ENCODE data around the gene CPSF4L. TPM values are rescaled to one million over a fixed set of nuclear protein-coding genes. Genes with fewer than 3 reads are reported as not detected.

Gene CPSF4L
- polyA plus RNA-seq, 3 donors, result not detected

DNA sequence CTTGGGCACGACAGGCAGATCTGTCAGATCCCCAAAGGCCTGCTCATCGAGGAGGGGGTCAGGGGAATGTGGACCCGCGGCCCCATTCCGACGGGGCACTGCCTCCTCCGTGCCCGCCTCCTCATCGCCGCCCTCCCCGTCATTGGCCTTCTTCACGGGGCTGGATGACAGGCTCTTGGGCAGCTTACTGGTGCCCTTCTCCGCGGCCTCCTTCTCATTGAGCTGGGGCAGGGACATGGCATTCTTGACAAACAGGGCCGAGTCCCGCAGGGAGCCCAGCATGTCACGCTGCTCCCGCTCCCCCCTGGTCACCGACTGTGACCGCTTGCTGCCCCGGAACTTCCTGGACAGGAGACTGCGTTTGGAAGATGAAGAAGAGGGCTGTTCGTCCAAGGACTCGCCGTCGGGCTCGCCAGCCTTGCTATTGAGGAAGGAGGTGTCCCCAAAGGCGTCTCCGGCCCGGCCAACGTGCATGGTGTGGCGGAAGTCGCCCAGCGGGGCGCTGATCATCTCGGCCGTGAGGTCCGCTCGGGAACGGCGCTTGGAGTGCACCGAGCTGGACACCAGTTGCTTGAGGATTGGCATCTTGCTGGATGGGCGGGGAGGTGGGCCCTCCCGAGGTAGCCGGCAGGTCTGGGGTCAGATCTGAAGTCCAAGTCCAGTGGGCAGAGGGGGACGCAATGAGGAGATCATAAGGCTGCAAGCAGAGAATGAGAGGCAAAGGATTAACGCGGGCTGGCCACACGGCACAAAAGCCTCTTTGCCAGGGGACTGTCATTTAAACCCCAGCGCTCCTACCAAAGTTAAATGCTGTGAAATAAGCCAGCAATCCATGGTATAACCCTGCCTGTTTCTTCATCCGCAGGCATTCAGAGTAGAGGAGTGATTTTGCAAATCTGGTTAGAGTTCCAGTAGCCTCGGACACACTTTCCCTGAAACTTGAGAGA, 24.5 kb upstream of the CPSF4L start:
- Mint-ChIP-seq H3K27me3 (ENCODE audit: low read depth in 3 of 3) (peaks cover 0 to 4% (median 3%) of the 10 kb centered on the region in 3 donors), H3K9me3 (no peaks in the 10 kb centered on the region), H3K4me1 (peaks cover 35% of the 10 kb centered on the region), H3K4me3 (no peak overlapping the region), H3K36me3 (peaks cover 23 to 44% of the 10 kb centered on the region in 2 donors), H3K27ac (peak overlapping the region in 1 of 7 donors; percentile 10)
- no peaks in the 10 kb centered on the region for H3K27me3 ChIP-seq (ENCODE audit: control insufficient read depth in 2 of 2, insufficient read depth in 2 of 2, low read length in 2 of 2)
- H4K20me1 ChIP-seq (ENCODE audit: insufficient read depth, low read length), result peaks cover 13% of the 10 kb centered on the region
- TF ChIP-seq CTCF (IDR thresholded peaks at IDR 0.05), result no peak
- H3K4me1 ChIP-seq (ENCODE audit: control insufficient read depth in 1 of 2, insufficient read depth in 2 of 2, low read length in 2 of 2), result peaks cover 22 to 25% of the 10 kb centered on the region in 2 donors
- WGBS (ENCODE audit: insufficient coverage), result 98% methylated on average over 51 of the region's 52 CpGs
- H2AFZ ChIP-seq (ENCODE audit: insufficient read depth, low read depth, low read length, poor library complexity, severe bottlenecking), result no peak overlapping the region
- intact Hi-C loops (cut with micrococcal nuclease), result no loop called here
- H3K79me2 ChIP-seq (ENCODE audit: insufficient read depth, low read length), result peaks cover 25% of the 10 kb centered on the region
- peaks cover 10 to 23% of the 10 kb centered on the region in 2 donors for H3K36me3 ChIP-seq (replicated peaks in 1 of 2; ENCODE audit: control insufficient read depth in 1 of 2, insufficient read depth in 2 of 2, low read length in 2 of 2)
- H3K27ac ChIP-seq (ENCODE audit: low read depth in 1 of 2, low read length in 2 of 2), result no peak overlapping the region
- H3K9ac ChIP-seq (ENCODE audit: insufficient read depth, low read length, poor library complexity, severe bottlenecking), result no peak overlapping the region
- H3K4me3 ChIP-seq (replicated peaks in 1 of 3; ENCODE audit: low read depth in 2 of 3, low read length in 3 of 3), result no peak overlapping the region
- H3K9me3 ChIP-seq (replicated peaks in 1 of 2; ENCODE audit: control insufficient read depth in 1 of 2, insufficient read depth in 1 of 2, low read length in 2 of 2), result no peaks in the 10 kb centered on the region
- H3K4me2 ChIP-seq (replicated peaks; ENCODE audit: extremely low read depth, low read length, poor library complexity, severe bottlenecking), result no peak overlapping the region
- no peak for DNase-seq

DNA sequence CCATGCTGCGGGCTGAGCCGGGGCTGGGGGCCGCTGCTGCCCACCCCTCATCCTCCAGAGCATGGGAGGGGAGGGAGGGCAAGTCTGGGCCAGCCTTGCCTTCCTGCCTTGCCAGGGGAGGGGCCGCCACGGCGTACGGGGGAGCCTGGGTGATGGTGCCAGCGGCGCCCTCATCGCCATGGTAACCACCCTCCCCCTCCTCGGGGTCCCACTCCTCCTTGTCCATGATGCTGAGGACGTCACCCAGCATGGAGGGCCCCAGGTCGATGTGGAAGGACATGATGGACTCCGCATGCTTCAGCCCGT, 23.9 kb upstream of the CPSF4L start:
- no peak overlapping the region for H3K4me3 ChIP-seq (replicated peaks in 1 of 3; ENCODE audit: low read depth in 2 of 3, low read length in 3 of 3)
- H3K9me3 ChIP-seq (replicated peaks in 1 of 2; ENCODE audit: control insufficient read depth in 1 of 2, insufficient read depth in 1 of 2, low read length in 2 of 2), result no peaks in the 10 kb centered on the region
- peaks cover 29% of the 10 kb centered on the region for H3K4me1 Mint-ChIP-seq
- H3K27ac ChIP-seq (ENCODE audit: low read depth in 1 of 2, low read length in 2 of 2), result no peak overlapping the region
- DNase-seq, result no peak
- no peak overlapping the region for H3K9ac ChIP-seq (ENCODE audit: insufficient read depth, low read length, poor library complexity, severe bottlenecking)
- no peak overlapping the region for H3K27ac Mint-ChIP-seq
- H3K36me3 Mint-ChIP-seq, result peaks cover 23 to 44% of the 10 kb centered on the region in 2 donors
- H3K9me3 Mint-ChIP-seq, result no peaks in the 10 kb centered on the region
- intact Hi-C loops (cut with micrococcal nuclease), result no loop called here
- H3K27me3 Mint-ChIP-seq (ENCODE audit: low read depth in 3 of 3), result peaks cover 0 to 4% (median 3%) of the 10 kb centered on the region in 3 donors
- peaks cover 10 to 23% of the 10 kb centered on the region in 2 donors for H3K36me3 ChIP-seq (replicated peaks in 1 of 2; ENCODE audit: control insufficient read depth in 1 of 2, insufficient read depth in 2 of 2, low read length in 2 of 2)
- no peak for TF ChIP-seq CTCF (IDR thresholded peaks at IDR 0.05)
- H3K4me2 ChIP-seq (replicated peaks; ENCODE audit: extremely low read depth, low read length, poor library complexity, severe bottlenecking), result no peak overlapping the region
- no peaks in the 10 kb centered on the region for H3K27me3 ChIP-seq (ENCODE audit: control insufficient read depth in 2 of 2, insufficient read depth in 2 of 2, low read length in 2 of 2)
- H3K4me1 ChIP-seq (ENCODE audit: control insufficient read depth in 1 of 2, insufficient read depth in 2 of 2, low read length in 2 of 2), result peaks cover 15 to 19% of the 10 kb centered on the region in 2 donors
- 98% methylated on average over 12 of the region's 15 CpGs for WGBS (ENCODE audit: insufficient coverage)
- H3K79me2 ChIP-seq (ENCODE audit: insufficient read depth, low read length), result peaks cover 23% of the 10 kb centered on the region
- H4K20me1 ChIP-seq (ENCODE audit: insufficient read depth, low read length), result peaks cover 13% of the 10 kb centered on the region
- no peak overlapping the region for H2AFZ ChIP-seq (ENCODE audit: insufficient read depth, low read depth, low read length, poor library complexity, severe bottlenecking)
- no peak overlapping the region for H3K4me3 Mint-ChIP-seq

Data from CD14-positive monocyte (primary cell).